ENCODE results near the gene CUL3.
"Not testable (repeated sequence)": the region's sequence is repeated elsewhere in the genome, so short reads cannot be mapped to it uniquely, and the experiment has no call there.

CUL3 gene

DNA sequence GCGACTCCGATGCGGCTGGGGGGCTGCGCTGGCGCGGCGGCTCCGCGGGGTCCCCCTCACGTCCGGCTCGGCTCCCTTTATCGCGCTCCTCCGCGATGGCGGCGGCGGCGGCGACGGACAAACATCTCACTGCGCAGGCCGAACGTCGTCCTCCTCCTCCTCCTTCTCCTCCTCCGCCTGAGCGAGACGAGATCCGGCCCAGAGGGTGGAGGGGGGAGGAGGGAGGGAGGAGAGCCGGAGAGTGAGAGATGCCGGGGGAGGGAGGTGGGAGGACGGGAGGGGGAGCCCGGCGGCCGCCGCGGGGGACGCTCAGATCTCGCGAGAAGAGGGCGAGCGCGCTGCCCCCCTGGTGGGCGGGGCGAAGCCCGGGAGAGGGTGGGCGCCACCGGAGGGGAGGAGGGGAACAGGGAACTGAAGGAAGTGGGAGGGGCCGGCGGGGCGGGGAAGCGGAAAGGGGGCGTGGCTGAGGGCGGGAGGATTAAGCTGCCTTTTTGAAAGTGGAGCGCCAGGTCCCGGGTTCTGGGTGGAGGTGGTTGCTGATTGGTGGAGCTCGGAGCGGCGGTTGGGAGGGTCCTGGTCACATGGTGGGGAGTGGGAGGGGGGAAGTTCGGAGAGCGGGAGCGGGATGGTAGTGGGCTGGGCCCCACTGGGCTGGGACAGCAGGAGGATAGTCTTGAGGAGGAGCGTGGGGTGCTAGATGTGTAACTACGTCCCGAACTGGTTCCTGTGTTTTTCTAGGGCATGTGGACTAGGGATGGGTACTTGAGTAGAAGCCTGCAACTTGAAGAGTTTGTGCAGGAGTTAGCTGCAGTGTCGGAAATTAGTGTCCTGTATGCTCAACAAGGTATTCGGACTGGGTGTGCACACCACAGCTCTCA is at the start of gene CUL3:
TSS of gene CUL3 (minus strand) at position 153 of the 878 bp plus-strand sequence. CDS start 354 bp downstream, outside the sequence.
- DNase-seq, result peak; percentile 77

DNA sequence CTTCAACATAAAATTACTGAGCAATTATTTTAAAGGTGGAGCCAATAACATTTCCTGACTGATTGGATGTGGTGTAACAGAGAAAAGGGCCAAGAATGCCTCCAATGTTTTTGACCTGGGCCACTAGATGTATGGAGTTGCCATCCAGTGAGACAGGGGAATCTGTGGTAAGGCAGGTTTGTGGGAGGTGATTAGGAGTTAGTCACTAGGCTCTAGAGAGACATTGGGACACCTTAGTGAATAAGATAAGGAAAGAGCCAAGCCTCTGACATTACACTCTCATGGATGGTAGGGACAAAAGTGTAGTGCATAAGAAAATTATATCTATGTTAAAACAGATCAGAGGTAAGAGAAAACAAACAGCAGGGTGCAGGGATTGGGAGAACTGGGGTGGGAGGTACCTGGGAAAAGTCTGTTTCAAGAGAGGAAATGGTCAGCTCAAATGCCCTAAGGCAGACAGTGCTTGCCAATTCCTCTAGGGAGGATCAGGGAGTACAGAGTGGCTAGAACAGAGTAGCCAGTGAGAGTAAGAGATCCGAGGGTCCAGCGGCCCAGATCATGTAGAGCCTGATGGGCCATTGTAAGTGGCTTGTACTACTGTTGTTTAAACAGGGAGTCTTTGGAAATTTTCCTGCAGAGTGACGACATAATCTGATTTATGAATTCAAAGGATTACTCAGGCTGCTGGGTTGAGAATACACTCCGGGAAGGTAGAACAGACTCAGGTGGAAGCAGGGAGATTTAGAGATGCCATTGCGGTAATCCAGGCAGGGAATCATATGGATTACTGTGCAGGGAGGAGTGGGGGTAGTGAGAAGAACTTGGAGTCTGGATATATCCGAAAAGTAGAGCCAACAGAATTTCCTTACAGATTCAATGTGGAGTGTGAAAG is 45.7 kb upstream of the CUL3 start:
- no peak for DNase-seq

DNA sequence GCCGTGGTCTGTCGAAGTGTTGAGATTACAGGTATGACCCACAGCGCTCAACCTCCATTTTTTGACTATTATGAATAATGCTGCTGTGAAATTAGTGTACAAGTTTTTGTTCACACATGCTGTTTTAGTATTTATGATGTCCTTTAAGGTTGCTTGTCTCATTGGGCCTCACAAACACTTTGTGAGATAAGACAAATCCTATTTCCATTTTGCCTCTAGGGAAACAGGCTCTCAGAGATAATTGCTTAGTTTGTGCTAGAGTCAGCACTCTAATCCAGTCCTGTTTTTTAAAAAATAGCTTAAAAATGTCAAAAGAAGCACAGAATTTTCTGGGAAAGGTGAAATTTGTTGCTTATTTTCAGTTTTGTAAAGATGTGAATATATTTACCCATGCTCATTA is 43.3 kb upstream of the CUL3 start:
- DNase-seq, result no peak

DNA sequence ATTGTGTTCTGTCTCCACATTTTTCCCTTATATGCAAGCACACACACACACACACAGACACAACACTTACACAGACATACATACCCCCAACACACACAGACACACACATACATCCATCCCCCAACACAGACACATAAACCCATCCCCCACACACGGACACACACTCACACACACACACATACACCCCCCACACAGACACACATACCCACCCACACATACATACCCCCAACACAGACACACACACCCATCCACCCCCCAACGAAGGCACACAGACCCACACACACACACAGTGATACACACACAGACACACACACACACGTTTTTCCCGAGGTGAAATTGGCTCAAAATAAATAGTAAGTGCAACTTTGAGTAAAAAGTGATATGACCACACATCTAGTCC is 41.6 kb upstream of the CUL3 start:
- DNase-seq, result no peak

DNA sequence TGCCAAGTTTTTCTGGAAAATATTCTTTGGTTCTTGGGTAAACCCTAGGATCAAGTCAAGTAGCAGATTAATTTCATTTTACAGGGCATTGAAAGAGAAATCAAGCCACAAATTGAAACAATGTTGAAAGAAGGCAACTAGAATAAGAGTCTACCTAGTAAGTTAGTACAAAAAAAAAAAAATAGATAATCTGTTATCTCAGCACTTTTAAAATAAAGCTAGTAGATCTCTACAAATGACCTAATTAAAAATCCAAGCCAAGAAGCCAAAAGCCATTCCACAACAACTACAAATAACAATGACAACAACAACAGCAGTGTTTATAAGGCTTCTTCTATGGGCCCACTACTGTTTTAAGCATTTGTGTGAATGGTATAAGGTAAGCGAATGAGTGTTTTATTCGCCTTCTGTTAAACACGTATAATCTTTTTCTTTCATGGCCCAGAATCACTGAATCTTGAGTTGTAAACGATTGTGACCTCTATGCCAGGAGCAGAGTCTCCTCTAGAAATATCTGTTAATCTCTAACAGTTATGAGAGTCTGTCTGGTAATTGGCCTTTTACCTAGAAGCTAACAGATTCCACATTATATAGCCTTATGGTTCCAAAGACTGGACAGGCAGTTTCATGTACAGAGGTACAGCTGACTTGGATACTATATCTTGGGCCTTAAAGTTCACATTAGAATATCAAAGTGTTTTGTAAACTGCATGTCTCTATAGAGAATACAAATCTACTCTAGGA is 28.6 kb upstream of the CUL3 start:
- DNase-seq, result no peak

DNA sequence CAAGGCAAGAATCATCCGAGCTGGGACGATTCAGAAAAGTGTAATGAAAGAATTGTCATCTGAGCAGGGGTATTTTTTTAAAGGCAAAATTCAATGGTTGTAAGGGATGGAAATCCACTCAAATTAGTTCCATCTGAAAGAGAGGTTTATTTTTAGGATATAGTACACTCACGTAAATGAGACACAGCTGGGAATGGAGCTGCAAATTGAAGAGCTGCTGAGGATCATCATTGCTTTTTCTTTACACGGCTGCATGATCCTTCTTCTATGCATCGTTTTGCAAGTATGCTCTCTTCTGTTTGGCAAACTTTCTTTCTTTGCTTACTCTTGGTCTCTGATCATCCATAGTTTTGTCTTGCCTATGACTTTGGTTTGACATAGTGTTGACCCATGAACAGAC is 27.4 kb upstream of the CUL3 start:
- DNase-seq, result no peak

DNA sequence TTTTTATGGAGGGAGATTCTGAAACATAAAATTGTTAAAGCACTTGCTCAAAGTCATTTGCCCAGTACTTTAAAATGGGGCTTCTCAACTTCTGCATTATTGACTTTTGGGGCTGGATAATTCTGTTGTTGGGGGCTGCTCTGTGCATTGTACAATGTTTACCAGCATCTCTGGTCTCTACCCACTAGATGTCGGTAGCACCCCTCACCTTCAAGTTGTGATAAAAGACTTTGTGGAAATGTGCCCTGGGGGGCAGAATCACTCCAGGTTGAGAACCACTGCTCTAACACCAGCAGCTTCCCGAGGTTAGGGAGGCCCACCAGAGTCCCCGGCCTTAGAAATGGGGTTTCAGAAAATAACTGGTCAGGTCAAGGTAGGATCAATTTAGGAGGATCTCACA is 26.8 kb upstream of the CUL3 start:
- DNase-seq, result no peak

DNA sequence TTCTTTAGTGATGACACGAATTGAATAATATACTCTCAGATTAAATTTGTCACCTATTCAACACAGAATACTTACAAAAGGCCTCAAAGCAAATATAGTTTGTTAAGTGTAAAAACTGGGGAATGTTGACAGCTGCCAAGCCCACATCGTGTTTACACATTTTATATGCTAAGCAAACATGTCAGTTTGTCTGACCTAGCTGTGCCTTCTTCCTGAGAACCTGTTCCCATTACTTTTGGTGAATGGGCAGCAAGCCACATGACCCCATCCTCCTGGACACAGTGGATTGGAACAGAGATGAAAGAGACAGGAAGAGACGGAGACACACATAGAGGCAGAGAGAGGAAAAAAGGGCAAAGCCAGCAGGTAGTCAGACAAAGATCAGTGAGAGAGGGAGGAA is 22.9 kb upstream of the CUL3 start:
- no peak for DNase-seq

DNA sequence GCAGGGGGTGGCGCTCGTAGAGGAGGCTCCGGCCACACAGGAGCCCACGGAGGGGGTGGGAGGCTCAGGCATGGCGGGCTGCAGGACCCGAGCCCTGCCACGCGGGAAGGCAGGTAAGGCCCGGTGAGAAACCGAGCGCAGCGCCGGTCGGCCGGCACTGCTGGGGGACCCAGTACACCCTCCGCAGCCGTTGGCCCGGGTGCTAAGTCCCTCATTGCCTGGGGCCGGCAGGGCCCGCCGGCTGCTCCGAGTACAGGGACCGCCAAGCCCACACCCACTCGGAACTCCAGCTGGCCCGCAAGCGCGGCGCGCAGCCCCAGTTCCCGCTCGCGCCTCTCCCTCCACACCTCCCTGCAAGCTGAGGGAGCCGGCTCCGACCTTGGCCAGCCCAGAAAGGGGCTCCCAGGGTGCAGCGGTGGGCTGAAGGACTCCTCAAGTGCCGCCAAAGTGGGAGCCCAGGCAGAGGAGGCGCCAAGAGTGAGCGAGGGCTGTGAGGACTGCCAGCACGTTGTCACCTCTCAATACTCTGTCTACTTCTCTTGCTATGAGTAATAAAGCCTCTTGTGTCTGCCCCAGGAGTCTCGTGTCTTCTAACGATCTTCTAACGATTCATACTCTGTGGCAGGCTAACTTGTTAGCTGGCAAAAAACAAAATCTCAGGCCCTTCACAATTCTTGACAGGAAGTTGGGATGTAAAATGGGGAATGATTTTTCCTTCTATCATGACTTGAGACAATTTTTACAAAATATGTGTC is 18.8 kb upstream of the CUL3 start:
- DNase-seq, result not testable (repeated sequence)

DNA sequence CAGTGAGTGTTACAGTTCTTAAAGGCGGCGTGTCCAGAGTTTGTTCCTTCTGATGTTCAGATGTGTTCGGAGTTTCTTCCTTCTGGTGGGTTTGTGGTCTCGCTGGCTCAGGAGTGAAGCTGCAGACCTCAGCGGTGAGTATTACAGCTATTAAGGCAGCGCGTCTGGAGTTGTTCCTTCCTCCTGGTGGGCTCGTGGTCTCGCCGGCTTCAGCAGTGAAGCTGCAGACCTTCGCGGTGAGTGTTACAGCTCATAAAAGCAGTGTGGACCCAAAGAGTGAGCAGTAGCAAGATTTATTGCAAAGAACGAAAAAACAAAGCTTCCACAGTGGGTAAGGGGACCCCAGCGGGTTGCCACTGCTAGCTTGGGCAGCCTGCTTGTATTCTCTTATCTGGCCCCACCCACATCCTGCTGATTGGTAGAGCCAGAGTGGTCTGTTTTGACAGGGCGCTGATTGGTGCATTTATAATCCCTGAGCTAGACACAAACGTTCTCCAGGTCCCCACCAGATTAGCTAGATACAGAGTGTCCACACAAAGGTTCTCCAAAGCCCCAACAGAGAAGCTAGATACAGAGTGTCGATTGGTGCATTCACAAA is 17.7 kb upstream of the CUL3 start:
- DNase-seq, result not testable (repeated sequence)

DNA sequence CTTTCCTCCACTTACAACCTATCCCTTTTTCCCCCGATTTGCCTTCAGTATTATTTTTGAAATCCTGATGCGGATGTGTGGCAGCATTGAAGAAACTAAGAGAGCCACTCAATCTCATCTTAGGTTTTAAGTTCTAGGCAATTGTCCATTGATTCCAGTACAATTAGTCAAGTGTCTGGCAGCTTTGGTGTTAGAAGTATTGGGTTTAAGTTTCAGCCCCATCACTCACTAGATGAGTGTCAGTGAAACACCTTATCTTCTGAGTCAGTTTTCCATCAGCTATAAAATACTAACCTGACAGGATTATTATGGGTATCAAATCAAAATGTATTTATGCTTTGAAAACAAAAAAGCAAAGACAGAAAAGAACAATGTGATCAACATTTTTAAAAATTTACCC is 16.8 kb upstream of the CUL3 start:
- DNase-seq, result no peak

DNA sequence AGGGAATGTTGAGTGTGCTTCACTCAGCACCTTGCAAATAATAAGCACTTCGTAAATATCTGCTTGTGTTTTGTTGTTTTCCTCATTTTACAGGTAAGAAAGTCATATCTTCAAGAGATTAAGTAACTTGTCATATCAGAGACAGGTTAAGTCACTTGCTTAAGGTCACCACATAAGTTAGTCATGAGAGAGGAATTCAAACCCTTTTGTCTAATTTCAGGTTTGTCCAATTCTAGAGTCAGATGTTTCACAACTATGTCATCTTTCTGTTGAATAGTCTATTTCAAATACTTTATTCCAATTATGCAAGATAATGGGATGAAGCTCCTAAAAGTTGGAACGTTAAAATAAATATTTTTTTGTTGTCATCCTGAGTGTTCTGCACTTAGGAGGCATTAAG is 13.5 kb upstream of the CUL3 start:
- DNase-seq, result no peak

DNA sequence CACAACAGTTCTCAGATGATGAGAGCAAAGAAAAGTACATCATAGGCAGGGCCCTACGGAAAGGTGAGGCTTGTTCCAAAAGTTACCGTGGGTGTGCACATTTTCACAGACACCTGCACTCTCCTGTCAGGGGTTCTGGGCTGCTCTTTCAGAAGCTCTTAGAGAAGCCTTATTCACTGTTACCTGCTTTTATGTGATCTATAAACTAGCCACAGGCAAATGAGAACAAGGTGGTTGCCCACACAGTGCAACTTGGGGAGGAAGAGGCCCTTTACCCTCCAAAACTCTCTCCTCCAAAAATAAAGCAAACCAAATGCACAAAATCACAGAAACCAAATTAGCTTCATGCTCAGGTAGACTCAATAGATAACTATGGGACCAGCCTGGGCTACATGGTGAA is 11.1 kb upstream of the CUL3 start:
- no peak for DNase-seq

DNA sequence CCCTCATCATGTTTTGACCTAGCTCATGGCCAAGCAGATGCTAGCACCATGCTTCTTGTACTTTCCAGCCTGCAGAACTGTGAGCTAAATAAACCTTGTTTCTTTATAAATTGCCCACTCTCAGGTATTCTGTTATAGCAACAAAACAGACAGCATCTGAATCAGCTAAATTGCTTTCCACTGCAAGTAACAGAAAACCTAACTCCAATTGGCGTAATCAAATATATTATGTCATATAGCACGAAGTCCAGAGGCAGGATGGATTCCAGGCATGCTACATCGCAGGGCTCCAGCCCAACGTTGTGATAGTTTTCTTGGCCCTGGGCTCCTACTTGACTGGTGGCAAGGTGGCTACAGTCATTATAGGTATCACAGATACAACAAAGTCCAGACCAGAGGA is 10.4 kb upstream of the CUL3 start:
- DNase-seq, result no peak

DNA sequence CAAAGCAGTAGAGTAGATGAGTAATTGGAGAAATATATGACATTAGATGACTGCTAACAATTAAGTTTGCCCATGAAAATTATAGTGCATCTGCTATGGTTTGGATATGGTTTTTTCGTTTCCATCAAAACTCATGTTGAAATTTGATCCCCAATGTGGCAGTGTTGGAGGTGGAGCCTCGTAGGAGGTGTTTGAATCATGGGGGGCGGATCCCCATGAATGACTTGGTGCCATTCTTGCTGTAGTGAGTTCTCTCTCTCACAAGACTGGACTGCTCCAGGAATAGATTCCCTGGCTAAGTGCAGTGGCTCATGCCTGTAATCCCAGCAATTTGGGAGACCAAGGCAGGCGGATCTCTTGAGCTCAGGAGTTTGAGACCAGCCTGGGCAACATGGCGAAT is 9.7 kb upstream of the CUL3 start:
- no peak for DNase-seq

DNA sequence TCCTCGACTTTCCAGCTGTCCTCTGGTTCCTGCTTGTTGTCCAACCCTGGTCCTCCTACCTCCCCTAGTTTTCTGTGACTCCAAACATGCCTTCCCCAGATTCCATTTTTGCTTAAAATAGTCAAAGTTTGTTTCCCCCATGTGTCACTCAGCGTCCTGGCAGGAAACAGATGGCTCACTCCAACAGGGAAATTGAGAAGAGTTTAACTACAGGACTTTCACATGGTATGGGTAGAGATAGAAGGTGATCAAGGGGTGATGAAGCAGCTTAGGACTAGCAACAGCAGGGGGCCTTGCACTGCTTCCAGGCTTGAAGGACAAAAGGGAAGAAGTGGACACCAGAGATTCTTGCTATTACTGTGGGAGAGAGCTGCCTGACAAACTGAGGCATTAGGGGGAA is 6.1 kb upstream of the CUL3 start:
- no peak for DNase-seq

DNA sequence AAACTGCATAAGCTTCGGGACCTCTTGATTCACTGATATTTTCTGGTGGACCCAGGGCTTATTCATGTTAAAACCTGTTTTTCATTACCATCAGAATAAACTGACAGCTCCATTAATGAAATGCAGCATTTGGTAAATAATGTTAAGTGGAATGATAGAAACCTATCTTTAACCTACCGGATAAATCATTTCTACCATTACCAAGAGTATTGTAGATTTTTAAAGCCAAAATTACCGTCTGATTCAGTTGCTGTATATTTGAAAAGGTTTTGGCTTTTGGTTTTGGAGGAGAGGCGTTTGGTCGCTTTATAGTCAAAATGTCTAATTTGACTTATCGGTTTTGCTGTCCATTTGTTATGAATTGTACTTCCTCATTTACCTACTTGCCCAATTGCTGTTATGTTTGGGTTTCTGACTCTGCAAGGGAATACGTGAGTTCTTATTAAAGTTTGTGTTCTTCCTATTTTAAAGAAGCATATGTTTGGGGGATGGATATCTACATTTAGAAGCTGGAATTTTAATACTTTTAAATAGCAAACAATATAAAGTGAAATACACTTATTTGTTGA is 1.0 kb upstream of the CUL3 start:
- no peak for DNase-seq

DNA sequence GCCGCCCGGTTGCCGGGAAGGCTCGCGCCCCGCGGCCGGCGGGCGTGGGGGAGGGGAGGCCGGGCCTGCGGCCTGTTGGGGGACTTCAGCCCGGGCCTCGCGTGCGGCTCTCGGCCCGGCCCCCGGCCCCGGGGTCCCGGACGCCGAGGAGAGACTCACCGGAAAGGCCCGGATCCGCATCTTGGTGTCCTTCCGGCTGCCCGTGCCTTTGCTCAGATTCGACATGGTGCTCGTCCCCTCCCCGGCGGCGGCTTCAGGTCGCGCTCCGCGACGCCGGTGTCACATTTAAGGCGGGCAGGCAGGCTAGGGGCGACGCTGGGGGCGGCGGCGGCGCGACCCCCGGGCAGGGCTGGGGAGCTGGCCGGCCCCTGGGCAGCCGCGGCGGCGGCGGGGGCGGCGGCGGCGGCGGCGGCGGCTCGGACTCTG is 365 bp downstream of the CUL3 start:
- DNase-seq, result no peak

DNA sequence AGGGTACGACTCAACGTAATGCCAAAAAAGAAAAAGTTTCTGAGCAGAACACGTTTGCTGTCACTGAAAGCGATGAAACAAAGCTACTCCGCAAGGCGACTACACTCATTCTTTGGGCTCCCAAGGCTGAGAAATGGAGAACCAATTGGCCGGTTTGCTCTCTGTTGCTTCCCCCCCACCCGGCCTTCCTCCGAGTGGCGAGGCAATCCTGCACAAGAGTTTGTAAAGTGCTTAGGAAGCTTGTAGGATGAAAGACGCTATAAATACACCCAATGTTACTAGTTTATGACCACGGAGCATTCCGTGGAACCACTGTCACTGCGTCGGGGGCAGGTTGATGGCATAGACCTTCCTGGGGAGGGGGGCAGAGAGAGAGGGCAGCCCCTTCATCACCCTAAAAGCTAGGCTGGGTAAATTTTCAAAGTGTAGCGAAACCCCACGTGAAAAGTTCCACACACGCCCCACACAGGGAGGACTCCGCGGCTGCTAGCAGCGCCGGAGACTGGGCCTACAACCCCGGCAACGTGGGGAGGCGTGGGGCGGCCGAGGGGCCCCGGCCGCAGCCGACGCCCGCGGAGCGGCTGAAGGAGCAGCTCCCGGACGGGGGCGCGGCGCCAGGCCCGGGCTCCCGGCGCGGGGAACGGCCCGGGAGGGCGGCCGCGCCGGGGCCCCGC is 915 bp downstream of the CUL3 start:
- DNase-seq, result no peak

DNA sequence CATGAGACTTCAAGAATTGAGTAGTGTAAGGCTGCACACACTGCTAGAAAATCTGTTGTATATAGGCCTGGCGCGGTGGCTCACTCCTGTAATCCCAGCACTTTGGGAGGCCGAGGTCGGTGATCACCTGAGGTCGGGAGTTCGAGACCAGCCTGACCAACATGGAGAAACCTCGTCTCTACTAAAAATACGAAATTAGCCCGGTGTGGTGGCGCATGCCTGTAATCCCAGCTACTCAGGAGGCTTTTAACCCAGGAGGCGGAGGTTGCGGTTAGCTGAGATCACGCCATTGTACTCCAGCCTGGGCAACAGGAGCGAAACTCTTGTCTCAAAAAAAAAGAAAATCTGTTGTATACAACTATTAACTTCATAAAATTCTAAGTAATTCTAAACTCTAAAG is 2.1 kb downstream of the CUL3 start:
- DNase-seq, result not testable (repeated sequence)

DNA sequence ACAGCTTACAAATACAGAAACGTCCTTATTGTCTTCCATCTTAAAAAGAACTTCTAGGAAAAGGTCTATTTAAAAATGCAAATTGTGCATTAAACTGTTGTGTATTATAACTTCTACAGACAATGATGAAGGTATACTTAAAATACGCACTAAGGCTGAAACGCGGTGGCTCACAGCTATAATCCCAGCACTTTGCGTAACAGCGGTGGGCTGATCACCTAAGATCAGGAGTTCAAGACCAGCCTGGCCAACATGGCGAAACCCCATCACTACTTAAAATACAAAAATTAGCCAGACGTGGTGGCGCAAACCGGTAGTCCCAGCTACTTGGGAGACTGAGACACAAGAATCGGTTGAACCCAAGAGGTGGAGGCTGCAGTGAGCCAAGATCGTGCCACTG is 4.9 kb downstream of the CUL3 start:
- DNase-seq, result no peak
